Spleen (tissue), 7 donors: ENCODE measurements around the gene ZC3H13.

Experiments used
- CTCF ChIP-seq, 11 experiments: fragments of 200-600 bp in 7 of 11; fragments of 450-650 bp in 4 of 11; sonication (generic) in 4 of 11; IDR thresholded peaks in 8 of 11; conservative IDR thresholded peaks in 3 of 11; 1 replicate in 7 of 11; 2 replicates in 4 of 11; pipeline versions ENCODE4 v1.4.0 to v1.8.0; 2016 to 2021; ENCODE audit warnings: antibody characterized with exemption in 11 of 11, inconsistent platforms in 4 of 11, mild to moderate bottlenecking in 1 of 11
- POLR2A ChIP-seq, 3 donors: fragments of 450-650 bp; IDR thresholded peaks; one replicate each; pipeline ENCODE4 v1.5.1; 2017; ENCODE audit warnings: antibody characterized with exemption in 3 of 3, mild to moderate bottlenecking in 1 of 3
- donor health status: DM: no; HTN: no; CAD: no; lungs with moderate emphysema.
- donor health status: DM: no; HTN: no; CAD: no.
- donor health status: DM: no; HTN: no; CAD: no.

- TF ChIP-seq POLR2A (IDR thresholded peaks at IDR 0.05) (no peak), CTCF (IDR thresholded peaks at IDR 0.05 in 8 of 11, conservative IDR thresholded peaks at IDR 0.05 in 3 of 11) (no peak)
These were observed 119.9 kb downstream of the ZC3H13 start for GRCh38 chr13:45932676-45933075.
